MM.1S (cell line): ENCODE results near the gene STAG1.

ENCODE experiments used
- DNase-seq: peaks from one replicate; pipeline ENCODE4 v3.0.0-alpha.2; 2015
- H2AFZ ChIP-seq: fragments of 300-600 bp; sonication (generic); 2 replicates; pipeline ENCODE4 v1.6.0; 2016; ENCODE audit warnings: antibody characterized with exemption, low read length
- H3F3A ChIP-seq: fragments of 300-600 bp; sonication (generic); 2 replicates; pipeline ENCODE4 v1.6.1; 2016; ENCODE audit warnings: mild to moderate bottlenecking, antibody characterized with exemption, low read length, moderate library complexity, mixed read lengths; ENCODE audit not compliant: insufficient read depth
- H3K27ac ChIP-seq: fragments of 300-600 bp; sonication (generic); 2 replicates; pipeline ENCODE4 v1.5.1; 2016; ENCODE audit warnings: mild to moderate bottlenecking, low read length
- H3K27me3 ChIP-seq: fragments of 300-600 bp; sonication (generic); replicated peaks from 2 replicates; pipeline ENCODE4 v1.6.0; 2016; ENCODE audit warnings: low read length; ENCODE audit not compliant: insufficient read depth
- H3K36me3 ChIP-seq: fragments of 300-600 bp; sonication (generic); replicated peaks from 2 replicates; pipeline ENCODE4 v1.6.1; 2016; ENCODE audit warnings: mild to moderate bottlenecking, low read length, mixed read lengths; ENCODE audit not compliant: insufficient read depth
- H3K4me1 ChIP-seq: fragments of 300-600 bp; sonication (generic); 2 replicates; pipeline ENCODE4 v1.6.1; 2016; ENCODE audit warnings: low read length, mixed read lengths
- H3K4me2 ChIP-seq: fragments of 300-600 bp; sonication (generic); 2 replicates; pipeline ENCODE4 v1.6.0; 2016; ENCODE audit warnings: low read depth, low read length
- H3K4me3 ChIP-seq: fragments of 300-600 bp; sonication (generic); 2 replicates; pipeline ENCODE4 v1.5.1; 2016; ENCODE audit warnings: low read length, mixed read lengths
- H3K79me2 ChIP-seq: fragments of 300-600 bp; sonication (generic); 2 replicates; pipeline ENCODE4 v1.6.1; 2016; ENCODE audit warnings: mixed run types, low read length, mixed read lengths
- H3K9ac ChIP-seq: fragments of 300-600 bp; sonication (generic); 2 replicates; pipeline ENCODE4 v1.6.1; 2016; ENCODE audit warnings: low read length, mixed read lengths
- H3K9me2 ChIP-seq: fragments of 300-600 bp; sonication (generic); replicated peaks from 2 replicates; pipeline ENCODE4 v1.6.1; 2016; ENCODE audit warnings: mild to moderate bottlenecking, low read length, mixed read lengths; ENCODE audit not compliant: insufficient read depth
- H3K9me3 ChIP-seq: fragments of 300-600 bp; sonication (generic); replicated peaks from 2 replicates; pipeline ENCODE4 v1.6.1; 2016; ENCODE audit warnings: mild to moderate bottlenecking, low read length, mixed read lengths; ENCODE audit not compliant: insufficient read depth
- H4K20me1 ChIP-seq: fragments of 300-600 bp; sonication (generic); 2 replicates; pipeline ENCODE4 v1.6.1; 2016; ENCODE audit warnings: mild to moderate bottlenecking, low read length, moderate library complexity, mixed read lengths; ENCODE audit not compliant: insufficient read depth
- EZH2 ChIP-seq: fragments of 300-600 bp; sonication (generic); optimal IDR thresholded peaks from 2 replicates; pipeline ENCODE3; 2017; ENCODE audit warnings: low read depth, mild to moderate bottlenecking, antibody characterized with exemption, low read length, mixed read lengths
- EZH2phosphoT487 ChIP-seq: fragments of 300-600 bp; sonication (generic); IDR thresholded peaks from 2 replicates; pipeline ENCODE4 v1.6.1; 2018; ENCODE audit warnings: antibody characterized with exemption, low read length
- TF ChIP-seq, protein P1 (sequence below): fragments of 300-600 bp; sonication (generic); IDR thresholded peaks from 2 replicates; pipeline ENCODE4 v1.5.1; 2016; ENCODE audit warnings: antibody characterized with exemption, low read length, mixed read lengths

The STAG1 gene

DNA sequence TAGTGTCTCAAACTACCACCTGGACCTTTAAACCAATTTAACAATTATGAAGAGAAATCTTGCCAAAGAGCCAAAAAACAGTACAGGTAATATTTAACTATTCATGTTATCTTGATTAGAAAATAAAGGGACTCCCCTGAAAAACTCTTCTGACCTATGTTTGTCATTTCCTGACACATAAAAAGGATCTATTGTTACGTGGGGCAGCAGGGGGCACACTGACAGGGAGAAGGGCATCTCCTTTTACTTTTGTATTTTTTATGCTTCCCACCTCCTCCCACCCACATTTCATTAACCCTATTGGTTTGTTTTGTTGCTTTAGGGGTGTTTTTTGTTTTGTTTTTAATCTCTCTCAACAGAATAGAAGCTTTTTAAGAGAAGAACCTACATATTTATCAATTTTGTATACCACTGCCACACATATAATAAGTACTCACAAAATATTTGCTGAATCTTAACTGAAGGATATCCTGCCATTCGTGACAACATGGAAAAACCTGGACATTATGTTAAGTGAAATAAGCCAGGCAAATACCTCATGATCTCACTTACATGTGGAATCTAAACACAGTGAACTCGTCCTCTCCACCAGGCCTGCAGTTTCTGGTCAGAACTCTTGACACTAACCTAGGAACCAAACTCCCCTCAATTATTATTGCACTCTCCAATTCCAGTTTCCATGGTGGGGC, 17.7 kb downstream of the STAG1 start:
- Histone ChIP-seq H3K36me3 (no peaks in the 10 kb centered on the region), H3K9me2 (no peaks in the 10 kb centered on the region), H3K4me1 (peaks cover 11% of the 10 kb centered on the region), H3K27ac (no peak overlapping the region), H3K4me2 (no peak overlapping the region), H3K4me3 (no peak overlapping the region), H3K27me3 (no peaks in the 10 kb centered on the region), H3K9ac (no peak overlapping the region), H3K79me2 (peaks cover 100% of the 10 kb centered on the region), H3F3A (no peaks in the 10 kb centered on the region), H2AFZ (no peak overlapping the region), H4K20me1 (peaks cover 49% of the 10 kb centered on the region), H3K9me3 (no peaks in the 10 kb centered on the region)
- no peak for DNase-seq
- TF ChIP-seq EZH2phosphoT487 (no peak), EZH2 (no peak)
- TF ChIP-seq, protein P1, sequence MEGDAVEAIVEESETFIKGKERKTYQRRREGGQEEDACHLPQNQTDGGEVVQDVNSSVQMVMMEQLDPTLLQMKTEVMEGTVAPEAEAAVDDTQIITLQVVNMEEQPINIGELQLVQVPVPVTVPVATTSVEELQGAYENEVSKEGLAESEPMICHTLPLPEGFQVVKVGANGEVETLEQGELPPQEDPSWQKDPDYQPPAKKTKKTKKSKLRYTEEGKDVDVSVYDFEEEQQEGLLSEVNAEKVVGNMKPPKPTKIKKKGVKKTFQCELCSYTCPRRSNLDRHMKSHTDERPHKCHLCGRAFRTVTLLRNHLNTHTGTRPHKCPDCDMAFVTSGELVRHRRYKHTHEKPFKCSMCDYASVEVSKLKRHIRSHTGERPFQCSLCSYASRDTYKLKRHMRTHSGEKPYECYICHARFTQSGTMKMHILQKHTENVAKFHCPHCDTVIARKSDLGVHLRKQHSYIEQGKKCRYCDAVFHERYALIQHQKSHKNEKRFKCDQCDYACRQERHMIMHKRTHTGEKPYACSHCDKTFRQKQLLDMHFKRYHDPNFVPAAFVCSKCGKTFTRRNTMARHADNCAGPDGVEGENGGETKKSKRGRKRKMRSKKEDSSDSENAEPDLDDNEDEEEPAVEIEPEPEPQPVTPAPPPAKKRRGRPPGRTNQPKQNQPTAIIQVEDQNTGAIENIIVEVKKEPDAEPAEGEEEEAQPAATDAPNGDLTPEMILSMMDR: no peak

DNA sequence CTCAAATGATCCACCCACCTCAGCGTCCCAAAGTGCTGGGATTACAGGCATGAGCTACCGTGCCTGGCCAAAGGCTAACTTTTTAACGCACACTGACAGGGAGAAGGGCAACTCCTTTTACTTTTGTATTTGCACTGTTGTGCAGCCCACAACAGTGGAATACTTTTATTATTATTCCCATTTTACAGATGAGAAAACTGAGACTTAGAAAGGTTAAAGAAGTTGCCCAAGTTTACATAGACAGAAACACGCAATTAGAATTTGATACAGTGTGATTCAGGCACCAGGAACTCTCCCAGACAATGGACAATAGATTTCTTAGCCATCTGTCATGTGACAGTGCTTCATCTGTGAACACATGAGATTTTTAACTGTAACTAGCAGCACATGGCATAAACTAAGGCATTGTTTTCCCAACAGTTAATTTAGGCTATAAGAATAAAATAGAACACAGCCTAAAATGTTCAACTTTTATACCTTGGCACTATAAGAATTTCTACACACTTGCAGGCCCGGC, 18.8 kb downstream of the STAG1 start:
- Histone ChIP-seq H3K4me1 (peaks cover 11% of the 10 kb centered on the region), H3K27ac (no peak overlapping the region), H3K36me3 (no peaks in the 10 kb centered on the region), H3K9ac (no peak overlapping the region), H4K20me1 (peaks cover 49% of the 10 kb centered on the region), H3K4me2 (no peak overlapping the region), H3K9me3 (no peaks in the 10 kb centered on the region), H3K27me3 (no peaks in the 10 kb centered on the region), H3K79me2 (peaks cover 100% of the 10 kb centered on the region), H3K4me3 (no peak overlapping the region), H2AFZ (no peak overlapping the region), H3F3A (no peaks in the 10 kb centered on the region), H3K9me2 (no peaks in the 10 kb centered on the region)
- no peak for DNase-seq
- TF ChIP-seq EZH2 (no peak), EZH2phosphoT487 (no peak)
- TF ChIP-seq, protein P1: no peak

DNA sequence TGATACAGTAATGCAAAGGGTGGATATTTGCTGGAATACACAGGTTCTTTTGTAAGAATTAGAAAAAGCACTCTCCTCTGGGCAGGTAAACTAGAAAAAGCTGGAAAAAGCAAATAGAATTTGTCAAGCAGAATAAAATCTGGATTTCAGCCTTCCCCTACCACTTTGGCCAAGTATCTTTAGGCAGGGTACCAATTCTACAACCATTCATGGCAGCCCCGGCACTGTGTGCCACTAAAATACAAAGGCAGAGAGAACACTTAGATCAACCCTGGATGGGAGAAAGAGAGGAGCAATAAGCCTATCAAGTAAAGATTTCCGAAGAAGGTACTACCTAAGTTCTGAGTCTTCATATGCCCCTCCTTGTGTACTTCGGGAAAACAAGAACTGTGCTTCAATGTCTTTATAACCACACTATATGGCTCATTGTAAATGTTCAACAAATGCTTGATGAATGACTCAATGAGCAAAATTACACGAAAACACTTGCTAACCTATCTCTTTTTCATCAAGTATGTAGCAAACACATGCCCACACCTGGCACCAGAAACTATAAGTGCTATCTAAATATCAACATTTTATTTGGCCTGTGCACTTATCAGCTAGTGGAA, 20.8 kb downstream of the STAG1 start:
- Histone ChIP-seq H3K9me3 (no peaks in the 10 kb centered on the region), H3K27ac (no peak overlapping the region), H3K4me3 (no peak overlapping the region), H3K9ac (no peak overlapping the region), H3K4me1 (peaks cover 11% of the 10 kb centered on the region), H3K9me2 (no peaks in the 10 kb centered on the region), H3K27me3 (no peaks in the 10 kb centered on the region), H2AFZ (no peak overlapping the region), H3K79me2 (peaks cover 100% of the 10 kb centered on the region), H3F3A (no peaks in the 10 kb centered on the region), H3K36me3 (no peaks in the 10 kb centered on the region), H3K4me2 (no peak overlapping the region), H4K20me1 (peaks cover 60% of the 10 kb centered on the region)
- no peak for TF ChIP-seq EZH2phosphoT487
- TF ChIP-seq, protein P1: no peak
- TF ChIP-seq EZH2: no peak
- no peak for DNase-seq
